Ammon's horn (tissue), 1 donor: ENCODE measurements around the gene ATXN7.
A peak's percentile ranks its signal among the peaks of the same experiment; 100 is the strongest.

ENCODE experiments used
- DNase-seq: peaks from one replicate; pipeline ENCODE4 v3.0.0-alpha.2; 2016; ENCODE audit warnings: low spot score

Gene ATXN7

DNA sequence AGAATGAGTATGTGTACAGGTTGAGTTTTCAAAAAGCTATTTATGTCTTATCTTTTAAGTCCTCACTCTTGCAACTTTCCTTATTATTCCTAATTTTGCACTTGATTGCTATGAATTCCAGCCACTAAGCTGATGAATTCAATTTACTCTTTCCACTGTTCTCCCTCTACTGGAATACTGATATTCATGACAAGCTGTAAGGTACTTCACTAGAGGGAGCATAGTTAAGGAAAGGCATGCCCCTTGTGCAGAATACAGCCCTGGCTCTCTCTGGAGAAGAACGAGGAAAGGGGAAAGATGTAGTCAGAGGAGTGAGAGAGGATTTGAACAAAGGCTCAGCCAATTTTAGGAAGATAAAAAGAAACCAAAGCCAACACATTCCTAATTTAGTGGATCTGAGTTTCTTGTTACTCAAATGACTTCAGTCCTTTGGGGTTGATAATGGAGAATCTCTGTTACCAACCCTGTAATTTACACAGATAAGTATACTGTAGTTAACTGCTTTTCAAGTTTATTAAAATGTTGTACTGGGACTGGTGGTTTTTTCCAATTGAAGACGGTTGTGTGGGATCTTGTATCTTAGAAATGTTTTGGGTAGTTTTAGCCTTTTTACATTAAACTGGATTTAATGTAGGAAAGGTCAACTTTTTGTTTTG lies 44.5 kb downstream of the ATXN7 start:
- no peak for DNase-seq

DNA sequence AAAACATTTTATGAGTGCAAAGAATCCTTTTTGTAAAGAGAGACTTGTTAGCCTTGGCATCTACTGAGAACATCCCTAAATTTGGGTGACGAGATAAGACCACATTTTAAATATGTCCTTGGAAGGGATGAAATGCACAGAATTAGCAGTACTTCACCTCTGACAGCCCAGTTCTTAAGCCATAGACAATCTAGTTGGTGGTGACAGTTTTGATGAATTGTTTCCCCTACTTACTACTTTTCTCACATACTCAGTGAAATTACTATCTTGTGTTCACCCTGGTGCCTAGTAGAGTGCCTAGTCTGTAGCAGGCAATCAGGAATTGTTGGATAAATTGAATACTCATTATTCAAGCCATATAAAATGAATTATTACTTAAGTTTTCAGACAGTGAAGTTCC lies 45.1 kb downstream of the ATXN7 start:
- DNase-seq, result no peak

DNA sequence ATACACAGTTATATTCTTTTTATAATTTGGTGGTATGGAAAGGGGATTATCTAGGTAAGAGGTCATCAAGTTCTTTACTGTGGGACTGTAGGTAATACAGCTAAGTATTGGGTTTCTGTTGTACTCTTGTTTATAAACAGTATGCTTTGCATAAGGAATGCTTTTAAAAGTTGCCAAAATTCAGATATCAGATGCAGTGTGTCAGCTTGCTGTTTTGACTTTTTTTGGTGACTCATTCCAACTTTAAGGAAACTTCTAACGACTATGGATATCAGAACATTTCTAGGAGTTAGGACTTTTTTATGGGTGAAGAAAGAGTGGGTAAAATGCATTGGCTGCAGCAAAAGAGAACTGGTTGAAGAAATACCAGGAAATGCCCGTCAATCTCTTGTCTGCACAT lies 45.8 kb downstream of the ATXN7 start:
- no peak for DNase-seq

DNA sequence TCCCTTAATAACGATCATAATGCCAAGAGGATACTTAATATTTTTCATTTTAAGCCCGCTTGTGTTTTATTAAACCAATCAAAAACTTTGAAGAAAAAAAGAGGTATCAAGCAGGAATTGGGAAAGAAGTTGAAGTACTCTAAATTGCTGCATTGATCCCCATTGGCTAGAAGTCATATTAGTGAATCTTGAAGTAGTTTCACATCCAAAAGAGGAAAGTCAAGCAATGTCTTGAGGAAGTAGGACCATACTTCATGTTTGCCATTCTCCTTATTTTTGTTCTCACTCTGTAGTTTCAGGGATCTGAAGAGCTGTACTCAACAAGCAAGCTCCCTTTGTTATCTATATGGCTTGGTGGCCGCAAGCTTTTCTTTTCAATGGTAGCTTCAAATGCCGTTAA lies 46.3 kb downstream of the ATXN7 start:
- DNase-seq, result no peak

DNA sequence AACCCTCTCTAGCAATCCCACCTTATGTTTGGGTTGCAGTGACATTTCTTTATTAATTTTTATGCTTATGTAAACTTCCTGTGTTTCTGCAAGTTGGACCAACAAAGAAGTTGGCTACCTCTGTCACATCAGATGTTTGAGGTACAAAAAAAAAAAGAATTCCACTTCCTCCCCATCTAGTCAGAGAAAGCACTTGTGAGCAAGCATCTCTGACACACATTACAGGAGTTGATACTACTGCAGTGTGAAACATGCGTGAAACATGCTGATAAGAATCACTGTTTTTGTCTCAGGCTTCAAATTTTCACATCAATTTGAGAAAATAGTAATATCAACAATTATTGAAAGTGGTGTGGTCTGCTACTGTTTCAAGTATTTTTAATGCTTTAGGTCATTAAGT lies 47.2 kb downstream of the ATXN7 start:
- no peak for DNase-seq

DNA sequence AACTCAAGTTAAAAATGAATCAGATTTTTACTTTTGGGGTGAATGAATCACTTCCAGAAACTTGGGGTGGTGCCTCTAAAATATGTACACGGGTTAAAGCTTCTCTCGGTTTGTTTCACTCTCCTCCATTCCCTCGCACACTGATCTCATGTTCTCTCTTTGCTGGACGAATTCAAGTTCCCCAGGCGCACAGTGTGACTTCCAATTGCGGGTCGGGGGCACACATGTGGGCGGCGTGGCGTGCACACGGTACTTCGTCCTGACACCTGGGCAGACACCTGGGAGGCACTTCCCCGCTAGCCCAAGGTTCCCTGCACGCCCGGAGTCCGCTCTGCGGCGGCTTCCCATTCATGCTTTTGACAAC lies 47.8 kb downstream of the ATXN7 start:
- DNase-seq, result peak; percentile 27

DNA sequence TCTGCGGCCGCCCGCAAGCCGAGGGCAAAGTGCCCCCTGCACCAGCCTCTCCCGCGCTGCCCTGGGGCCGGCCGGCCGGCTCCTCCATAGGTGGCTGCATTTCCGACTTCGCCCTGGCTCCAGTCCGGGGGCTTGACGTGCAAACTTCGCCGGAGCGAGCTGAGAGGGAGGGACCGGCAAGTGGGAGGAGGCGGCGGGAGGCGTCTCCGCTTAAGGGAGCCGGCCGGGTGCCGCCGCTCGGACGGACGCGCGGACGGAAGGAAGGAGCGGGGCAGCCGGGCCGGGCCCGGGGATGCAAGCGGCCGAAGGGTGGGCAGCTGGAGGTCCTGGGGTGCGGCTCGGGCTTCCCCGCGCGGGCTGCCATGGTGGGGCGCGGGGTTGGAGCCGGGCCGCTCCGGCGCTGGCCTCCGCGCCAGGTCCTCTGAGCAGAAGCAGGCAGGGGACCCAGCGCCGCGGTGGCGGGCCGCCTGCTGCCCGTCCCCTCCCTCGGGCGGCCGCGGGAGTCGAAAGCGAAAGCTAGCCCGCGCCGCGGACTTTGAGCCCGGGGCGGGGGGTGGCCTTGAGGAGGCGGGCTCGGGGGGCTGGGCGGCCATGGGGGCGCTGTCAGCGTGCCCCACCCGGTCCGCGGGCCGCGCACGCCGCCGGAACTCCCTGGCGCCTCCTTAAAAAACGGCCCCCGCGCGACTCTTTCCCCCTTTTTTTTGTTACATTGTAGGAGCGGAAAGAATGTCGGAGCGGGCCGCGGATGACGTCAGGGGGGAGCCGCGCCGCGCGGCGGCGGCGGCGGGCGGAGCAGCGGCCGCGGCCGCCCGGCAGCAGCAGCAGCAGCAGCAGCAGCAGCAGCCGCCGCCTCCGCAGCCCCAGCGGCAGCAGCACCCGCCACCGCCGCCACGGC lies 48.5 kb downstream of the ATXN7 start, which contains the start of gene SCAANT1:
TSS of gene SCAANT1 (minus strand) at position 511 of the 895 bp plus-strand sequence.
- DNase-seq, result peak; percentile 88

DNA sequence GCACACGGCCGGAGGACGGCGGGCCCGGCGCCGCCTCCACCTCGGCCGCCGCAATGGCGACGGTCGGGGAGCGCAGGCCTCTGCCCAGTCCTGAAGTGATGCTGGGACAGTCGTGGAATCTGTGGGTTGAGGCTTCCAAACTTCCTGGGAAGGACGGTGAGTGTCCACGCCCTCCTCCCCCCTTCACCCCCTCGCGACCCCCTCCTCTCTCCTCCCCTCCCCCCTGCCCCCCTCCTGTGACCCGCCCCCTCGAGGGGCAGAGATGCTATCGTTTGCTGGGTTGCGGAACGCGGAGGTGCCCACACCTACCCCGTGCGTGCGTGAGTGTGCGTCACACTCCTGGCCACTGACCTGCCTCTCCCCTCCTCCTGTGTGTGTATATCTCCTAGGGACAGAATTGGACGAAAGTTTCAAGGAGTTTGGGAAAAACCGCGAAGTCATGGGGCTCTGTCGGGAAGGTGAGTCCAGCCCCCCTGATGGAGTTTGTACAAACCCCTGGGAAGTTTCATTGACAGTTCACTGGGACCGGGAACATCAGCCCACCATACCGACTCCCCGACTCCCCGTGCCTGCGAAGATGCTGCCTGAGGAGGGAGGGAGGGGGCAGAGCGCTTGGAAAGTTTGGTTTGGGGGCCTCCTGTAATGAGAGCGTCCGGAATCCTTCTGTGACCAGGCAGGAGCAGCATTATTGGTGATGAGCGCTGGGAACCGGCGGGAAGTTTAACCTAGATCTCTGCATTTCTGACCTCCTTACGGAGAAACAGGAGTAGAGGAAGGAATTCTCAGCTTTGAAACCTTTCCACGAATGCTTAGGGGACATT lies 49.3 kb downstream of the ATXN7 start:
- DNase-seq, result peak; percentile 33

DNA sequence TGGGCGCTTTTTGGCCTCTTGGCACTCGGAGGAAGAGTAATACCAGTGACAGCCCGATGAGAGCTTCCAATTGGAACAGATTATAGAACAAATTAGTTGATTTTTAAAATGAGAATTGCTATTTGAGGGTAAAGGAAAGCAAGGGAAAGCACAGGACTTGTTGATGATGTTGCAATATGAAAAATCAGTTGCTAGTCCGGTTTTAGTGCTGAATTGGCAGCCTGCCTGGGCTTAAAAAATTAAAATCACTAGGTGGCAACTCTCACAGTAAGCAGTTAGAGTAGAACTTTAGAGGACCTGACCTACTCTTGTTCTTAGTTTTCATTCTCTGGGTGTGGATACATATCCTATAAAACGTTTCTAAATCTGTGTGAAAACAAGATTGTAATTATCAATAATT lies 50.6 kb downstream of the ATXN7 start:
- DNase-seq, result no peak

DNA sequence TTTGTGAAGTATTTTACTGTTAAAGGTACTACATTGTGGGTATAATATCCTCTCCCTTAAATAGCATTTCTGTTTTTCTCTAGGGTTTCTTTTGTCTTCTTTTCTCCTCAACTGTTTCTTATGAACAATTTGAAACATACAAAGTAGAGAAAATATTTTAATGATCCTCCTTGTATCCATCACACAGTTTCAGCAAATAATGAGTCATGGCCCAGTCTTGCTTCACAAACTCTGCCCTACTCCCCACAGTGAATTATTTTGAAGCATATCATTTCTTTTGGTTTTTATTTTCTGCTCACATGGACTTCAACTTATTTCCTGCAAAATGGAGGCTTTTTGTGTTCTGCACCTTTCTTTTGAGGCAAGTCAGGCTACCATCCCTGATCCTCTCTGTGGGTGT lies 54.7 kb downstream of the ATXN7 start:
- DNase-seq, result no peak

DNA sequence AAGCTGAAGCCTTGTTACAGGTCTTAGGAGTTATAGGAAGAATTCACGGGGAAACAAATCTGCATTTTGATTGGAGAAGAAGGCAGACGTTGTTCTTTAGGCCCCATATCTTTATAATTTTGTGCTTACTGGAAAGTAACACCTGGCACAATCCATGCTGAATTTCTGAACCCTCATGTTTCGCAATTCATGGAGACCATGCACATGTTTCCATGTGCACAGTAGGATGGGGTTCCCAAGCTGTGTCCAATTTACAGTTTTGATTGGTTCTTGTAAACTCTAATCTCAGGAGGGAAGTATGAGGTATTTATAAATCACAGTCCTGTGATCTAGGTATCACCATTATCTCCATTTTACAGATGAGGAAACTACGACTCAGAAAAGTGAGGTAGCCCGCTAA lies 56.3 kb downstream of the ATXN7 start:
- no peak for DNase-seq

DNA sequence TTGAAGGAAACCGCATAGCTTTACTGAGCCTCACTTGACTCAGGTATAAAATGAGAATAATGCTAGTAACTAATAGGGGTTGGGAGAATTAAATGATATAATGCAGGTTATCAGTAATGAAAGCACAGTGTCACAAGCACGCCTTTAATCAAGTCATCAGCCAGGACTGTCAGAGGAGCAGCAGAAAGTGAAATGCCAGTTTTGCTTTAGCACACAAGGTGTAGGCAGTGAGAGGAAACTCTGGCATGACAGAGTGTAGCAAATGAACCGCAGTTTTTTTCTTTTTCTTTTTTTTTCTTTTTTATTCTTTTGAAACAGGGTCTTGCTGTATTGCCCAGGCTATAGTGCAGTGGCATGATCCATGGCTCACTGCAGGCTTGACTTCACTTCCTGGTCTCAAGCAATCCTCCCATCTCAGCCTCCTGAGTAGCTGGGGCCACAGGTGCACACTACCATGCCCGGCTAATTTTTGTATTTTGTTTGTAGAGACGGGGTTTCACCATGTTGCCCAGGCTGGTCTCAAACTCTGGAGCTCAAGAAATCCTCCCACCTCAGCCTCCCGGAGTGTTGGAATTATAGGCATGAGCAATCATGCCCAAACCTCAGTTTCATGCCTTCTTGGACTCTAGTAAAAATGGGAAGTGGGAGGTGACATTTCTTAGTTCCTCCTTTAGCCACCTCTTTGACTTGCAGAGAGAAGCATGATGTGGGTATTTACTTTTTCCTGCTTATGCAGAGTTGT lies 58.2 kb downstream of the ATXN7 start:
- DNase-seq, result peak; percentile 48

DNA sequence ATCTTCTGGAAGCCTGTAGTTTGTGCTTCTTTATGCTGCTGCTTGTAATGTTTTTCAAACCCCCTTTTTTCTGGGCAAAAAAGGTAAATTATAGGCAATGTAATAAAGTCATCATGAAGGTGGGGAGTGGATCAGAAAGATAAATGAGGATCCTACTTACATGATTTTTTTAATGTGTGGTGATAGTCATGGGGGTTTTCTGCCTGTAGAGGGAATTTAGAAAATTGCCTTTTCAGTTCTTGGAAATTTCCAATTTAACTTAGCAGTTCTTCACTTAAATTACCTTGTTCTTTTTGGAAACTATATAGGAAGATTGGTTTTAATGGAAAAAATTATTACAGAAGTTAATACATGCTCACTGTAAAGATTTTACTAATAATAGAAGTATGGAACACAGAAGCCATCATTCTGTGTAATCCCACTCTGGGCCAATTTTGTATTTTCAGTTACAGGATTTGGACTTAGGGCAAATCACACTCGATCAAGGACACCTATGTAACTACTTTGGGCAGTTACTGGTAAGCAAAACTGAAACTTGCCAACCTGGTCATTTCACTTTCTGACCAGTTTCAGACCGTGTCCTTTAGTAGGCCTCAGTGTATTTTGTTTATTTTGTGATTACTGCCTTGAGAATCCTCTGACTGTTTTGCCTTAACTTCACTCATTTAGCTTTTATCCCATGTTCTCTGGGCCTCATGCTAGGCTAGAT lies 59.0 kb downstream of the ATXN7 start:
- no peak for DNase-seq

DNA sequence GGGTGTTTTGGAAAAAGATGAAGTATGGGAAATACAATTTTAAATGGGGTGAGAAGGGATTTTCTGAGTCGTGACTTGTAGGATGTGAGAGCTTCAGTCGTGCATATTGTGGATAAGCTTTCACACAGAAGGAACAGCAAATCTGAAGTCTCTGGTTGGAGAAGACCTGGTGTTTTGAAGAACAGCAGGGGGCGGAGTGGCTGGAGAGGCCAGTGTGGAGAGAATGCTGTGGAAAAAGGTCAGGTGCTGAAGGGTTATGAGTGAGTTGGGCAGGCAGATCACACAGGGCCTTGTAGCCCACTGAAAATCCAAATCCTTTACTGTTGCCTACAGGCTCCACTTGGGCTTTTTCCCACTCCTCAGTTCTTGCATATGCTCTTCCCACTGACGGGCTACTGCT lies 62.6 kb downstream of the ATXN7 start:
- no peak for DNase-seq

DNA sequence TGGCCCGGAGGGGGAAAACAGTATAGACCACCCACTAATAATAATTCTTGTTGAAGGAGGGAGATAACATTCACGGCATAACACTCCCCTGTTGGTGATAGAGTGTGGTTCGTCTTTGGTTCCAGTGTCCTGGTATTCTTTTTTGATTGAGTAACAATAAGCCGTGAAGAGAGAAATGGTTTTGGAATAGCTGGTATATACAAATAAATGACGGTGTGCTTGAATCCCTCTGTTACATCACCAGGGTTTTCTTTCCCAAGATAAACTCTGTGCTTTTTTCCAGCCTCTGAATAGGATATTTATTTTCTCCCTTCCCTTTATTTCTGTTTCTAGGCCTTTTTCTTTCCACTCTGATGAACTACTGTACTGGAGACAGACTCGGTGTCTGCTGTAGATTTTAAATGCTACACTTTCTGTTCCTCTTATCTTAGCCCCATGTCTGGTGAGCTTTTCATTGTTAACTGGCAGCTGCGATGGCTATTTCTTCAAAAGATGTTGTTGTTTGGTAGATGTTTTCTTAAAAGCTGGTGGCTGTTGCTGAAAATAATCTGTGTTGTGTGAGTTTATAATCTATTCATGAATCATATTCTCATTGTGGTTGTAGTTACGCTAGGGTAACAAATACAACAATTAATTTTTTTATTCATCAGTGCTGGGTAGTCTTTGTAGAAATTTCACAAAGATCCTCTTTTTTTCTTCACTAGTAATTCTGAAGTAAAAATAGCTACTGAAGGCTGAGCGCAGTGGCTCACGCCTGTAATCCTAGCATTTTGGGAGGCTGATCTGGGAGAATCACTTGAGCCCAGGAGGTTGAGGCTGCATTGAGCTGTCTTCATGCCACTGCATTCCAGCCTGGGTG lies 64.0 kb downstream of the ATXN7 start:
- peak; percentile 37 for DNase-seq

DNA sequence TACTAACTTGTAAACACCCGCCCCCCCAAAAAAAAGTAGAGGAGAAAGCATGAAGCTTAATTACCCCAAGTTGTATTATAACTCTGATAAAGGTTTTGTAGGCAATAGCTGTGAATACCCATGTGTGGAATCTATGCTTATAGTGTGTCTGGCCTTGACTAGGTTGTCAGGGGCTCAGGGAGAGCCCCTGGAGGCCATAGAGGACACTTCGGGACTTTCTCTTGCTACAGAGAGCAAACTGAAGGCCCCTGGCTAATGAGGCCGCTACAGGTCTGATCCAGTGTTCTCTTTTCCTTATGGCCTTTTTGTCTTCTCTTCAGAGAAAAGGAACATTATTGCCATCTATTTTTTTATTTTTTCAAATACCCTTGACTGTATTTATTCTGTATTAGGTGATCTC lies 67.6 kb downstream of the ATXN7 start:
- DNase-seq, result no peak

DNA sequence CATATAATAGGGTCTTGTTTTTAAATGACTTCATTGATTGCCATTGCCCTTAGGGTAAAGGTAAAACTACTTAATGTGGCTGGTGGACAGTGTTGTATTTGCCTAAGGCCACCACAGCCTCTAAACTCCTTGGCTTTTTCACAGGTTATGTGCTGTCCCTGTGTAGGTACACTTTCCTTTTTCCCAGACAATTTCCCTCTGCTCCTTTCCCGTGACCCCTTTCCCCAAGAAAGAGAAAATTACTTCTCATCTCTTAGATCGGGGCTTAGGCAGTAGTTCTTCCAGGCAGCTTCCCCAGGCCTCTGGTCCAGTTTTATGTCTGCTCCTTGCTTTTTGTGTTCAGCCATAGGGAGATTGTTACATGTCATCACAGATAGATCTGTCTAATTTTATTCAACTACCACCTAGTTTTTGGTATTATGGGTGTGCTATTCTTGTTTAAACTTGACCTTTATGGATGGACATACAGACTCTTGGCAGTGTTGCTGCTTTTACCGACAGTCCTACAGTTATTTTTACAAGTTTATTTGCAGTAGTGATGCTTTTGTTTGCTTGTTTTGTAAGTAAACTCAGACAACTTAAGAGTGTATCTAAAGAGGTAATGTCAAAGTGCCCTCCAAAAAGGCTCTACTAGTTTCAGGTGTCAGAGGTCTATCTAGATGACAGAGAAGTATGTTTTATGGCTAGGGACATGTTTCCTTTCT lies 69.0 kb downstream of the ATXN7 start:
- DNase-seq, result no peak

DNA sequence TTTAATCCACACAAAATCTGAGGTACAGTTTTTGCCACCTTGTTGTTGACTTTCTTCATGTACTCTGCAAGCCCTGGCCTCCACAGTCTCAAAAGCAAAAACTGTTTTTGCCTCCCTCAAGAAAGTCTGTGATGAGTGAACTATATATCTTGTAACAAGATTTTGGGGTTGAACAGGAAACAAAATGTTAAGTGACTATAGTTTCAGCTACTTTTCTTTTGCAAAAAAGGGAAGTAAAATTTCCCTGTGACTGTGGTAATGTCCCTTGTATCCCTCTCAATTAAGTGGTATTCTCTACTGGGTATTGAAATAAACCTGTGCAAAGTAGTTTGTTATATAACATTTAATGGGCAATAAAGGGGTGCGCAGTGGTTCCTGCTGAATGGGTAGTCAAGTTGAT lies 69.8 kb downstream of the ATXN7 start:
- no peak for DNase-seq

DNA sequence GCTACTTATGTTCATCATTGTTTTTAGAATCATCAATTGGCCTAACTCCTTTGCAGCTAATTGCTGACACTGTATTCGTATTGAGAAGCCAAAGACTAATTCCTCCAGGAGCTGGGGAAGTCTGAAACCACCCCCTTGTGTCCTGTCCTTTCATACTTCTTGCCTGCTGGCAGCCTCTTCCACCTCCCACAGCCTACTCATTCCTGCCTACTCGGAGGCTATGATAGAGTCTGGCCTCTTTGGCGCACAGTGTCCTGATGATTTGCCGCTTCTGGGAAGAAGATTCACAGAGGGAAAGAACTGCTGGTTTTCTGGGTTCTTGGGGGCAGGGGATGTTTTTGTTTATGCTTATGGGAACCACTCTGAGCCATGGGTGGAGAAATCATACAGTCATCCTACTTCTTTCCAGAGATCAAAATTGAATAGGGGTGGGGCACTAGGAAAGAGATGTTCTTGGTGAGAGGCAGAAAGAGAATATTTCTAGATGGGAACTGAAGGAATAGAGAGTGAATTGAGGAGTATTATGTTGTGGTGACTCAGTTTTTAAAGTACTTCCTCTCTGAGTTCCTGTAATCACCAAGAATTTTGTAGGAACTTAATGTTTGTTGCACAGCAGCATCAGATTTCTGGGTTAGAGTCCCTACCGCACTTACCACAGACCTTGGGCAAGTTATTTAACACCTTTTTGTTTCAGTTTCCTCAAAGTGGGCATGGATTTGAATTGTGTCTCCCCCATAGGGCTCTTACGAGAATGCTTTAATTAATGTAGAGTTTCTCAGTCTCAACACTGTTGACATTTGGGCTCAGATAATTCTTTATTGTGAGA lies 70.6 kb downstream of the ATXN7 start:
- peak; percentile 18 for DNase-seq
